ENCODE results near the gene UBE3B. TPM values are rescaled to one million over a fixed set of nuclear protein-coding genes. Genes with fewer than 3 reads are reported as not detected.
"Not testable (repeated sequence)": the region's sequence is repeated elsewhere in the genome, so short reads cannot be mapped to it uniquely, and the experiment has no call there.

The UBE3B gene
- total RNA-seq, result 10 to 100 TPM; 57.9 to 85.8 TPM

- DNase-seq (ENCODE audit: low spot score), result peak; percentile 81
- Histone ChIP-seq H3K9me3 (no peaks in the 10 kb centered on the region), H3K4me1 (replicated peaks) (peaks cover 14% of the 10 kb centered on the region), H3K27ac (peak within 1 kb of the TSS; percentile 92 to 97), H3K36me3 (no peaks in the 10 kb centered on the region), H3K27me3 (replicated peaks; ENCODE audit: insufficient read depth) (no peaks in the 10 kb centered on the region), H3K4me3 (peak within 1 kb of the TSS; percentile 80 to 91)
- peak; percentile 11 to 43 (median 26) for TF ChIP-seq CTCF (IDR thresholded peaks at IDR 0.05)
- peak; percentile 69 for TF ChIP-seq POLR2A (IDR thresholded peaks at IDR 0.05)
- peak; percentile 92 for TF ChIP-seq POLR2AphosphoS5 (IDR thresholded peaks at IDR 0.05)
- WGBS, result under 1% methylated on average over 49 of the region's 54 CpGs
- intact Hi-C loops (cut with DNase I), result loop anchor here (2.0 kb wide), 2 partner anchors 15 to 47 kb away; no protein-coding TSS in a partner anchor
Observed at GRCh38 chr12:109477185-109477962, at the start of gene UBE3B, which contains the start of gene KCTD10. TSS of gene UBE3B (plus strand) at chr12:109477634. CDS start at chr12:109483552, 5,918 bp downstream. TSS of gene KCTD10 (minus strand) at chr12:109477300. CDS start at chr12:109477262, 38 bp downstream.

GRCh38 chr12:109428037-109428629 lies 49.3 kb upstream of the UBE3B start:
- peak; percentile 70 for TF ChIP-seq POLR2AphosphoS5 (IDR thresholded peaks at IDR 0.05)
- TF ChIP-seq CTCF (IDR thresholded peaks at IDR 0.05), result peak; percentile 81 to 94 (median 88)
- no peak for TF ChIP-seq POLR2A (IDR thresholded peaks at IDR 0.05)
- H3K4me1 ChIP-seq (replicated peaks), result no peaks in the 10 kb centered on the region
- WGBS, result 24% methylated on average over 8 of the region's 8 CpGs

GRCh38 chr12:109428804-109429203 lies 48.6 kb upstream of the UBE3B start:
- not testable (repeated sequence) for H3K4me3 ChIP-seq; H3K27me3 ChIP-seq (replicated peaks; ENCODE audit: insufficient read depth); H3K36me3 ChIP-seq; H3K4me1 ChIP-seq (replicated peaks); H3K27ac ChIP-seq; H3K9me3 ChIP-seq; DNase-seq (ENCODE audit: low spot score)
- intact Hi-C loops (cut with DNase I), result loop anchor here (10.0 kb wide), 1 partner anchor 146 kb away; the partner anchor contains the start of genes MMAB and MVK
- WGBS, result 93% methylated on average over 3 of the region's 3 CpGs

More at GRCh38 chr12:109428037-109428629, 49.3 kb upstream of the UBE3B start:
- Histone ChIP-seq H3K27ac (no peak overlapping the region), H3K9me3 (no peaks in the 10 kb centered on the region), H3K27me3 (replicated peaks; ENCODE audit: insufficient read depth) (no peaks in the 10 kb centered on the region), H3K4me3 (no peak overlapping the region), H3K36me3 (no peaks in the 10 kb centered on the region)
- DNase-seq (ENCODE audit: low spot score), result peak; percentile 72
- intact Hi-C loops (cut with DNase I), result loop anchor here (10.0 kb wide), 1 partner anchor 147 kb away; the partner anchor contains the start of genes MMAB and MVK

DNA sequence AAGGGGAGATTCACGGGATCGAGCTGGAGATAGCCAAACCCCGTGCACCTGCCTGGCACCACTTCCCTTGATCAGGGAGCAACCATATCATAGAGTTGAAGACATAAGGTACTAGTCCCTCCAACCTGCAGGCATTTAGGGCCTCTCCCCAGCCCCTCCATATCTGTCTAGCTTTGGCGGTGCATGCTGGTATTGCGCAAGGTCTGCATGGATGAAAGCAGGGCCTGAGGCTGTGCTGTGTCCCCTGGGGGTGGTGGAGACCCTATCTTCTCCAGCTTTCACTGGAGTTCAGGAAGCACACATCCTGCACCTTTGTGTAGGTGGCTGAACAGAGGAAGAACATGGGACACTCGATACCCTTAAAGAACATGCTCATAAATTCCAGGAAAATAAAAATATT lies 47.2 kb upstream of the UBE3B start:
- no peak overlapping the region for H3K27ac ChIP-seq
- H3K4me3 ChIP-seq, result no peak overlapping the region
- TF ChIP-seq POLR2AphosphoS5 (IDR thresholded peaks at IDR 0.05) (no peak), POLR2A (IDR thresholded peaks at IDR 0.05) (no peak), CTCF (IDR thresholded peaks at IDR 0.05) (no peak)
- no peaks in the 10 kb centered on the region for H3K9me3 ChIP-seq
- no peak for DNase-seq (ENCODE audit: low spot score)
- no peaks in the 10 kb centered on the region for H3K27me3 ChIP-seq (replicated peaks; ENCODE audit: insufficient read depth)
- no peaks in the 10 kb centered on the region for H3K36me3 ChIP-seq
- 91% methylated on average over 6 of the region's 6 CpGs for WGBS
- H3K4me1 ChIP-seq (replicated peaks), result no peaks in the 10 kb centered on the region
- intact Hi-C loops (cut with DNase I), result loop anchor here (2.0 kb wide), 1 partner anchor 47 kb away; the partner anchor contains the start of genes KCTD10 and UBE3B

DNA sequence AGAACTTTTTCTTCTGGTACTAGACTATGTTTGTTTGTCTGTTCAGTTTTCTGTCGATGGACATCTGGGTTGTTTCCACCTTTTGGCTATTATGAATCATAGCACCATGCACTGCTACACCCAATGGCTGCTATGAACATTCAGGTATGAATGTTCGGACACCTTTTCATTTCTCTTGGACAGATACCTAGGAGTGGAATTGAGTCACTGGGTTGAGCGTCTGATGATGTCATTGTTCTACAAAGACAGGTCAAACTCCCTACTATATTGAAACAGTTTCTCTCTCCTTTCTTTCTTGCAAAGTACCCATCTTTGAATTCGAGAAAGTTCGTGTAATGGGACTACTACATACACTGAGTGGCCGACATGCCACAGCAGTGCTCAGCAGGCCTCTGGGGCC lies 45.0 kb upstream of the UBE3B start:
- WGBS, result 55% methylated on average over 6 of the region's 6 CpGs
- TF ChIP-seq CTCF (IDR thresholded peaks at IDR 0.05) (no peak), POLR2AphosphoS5 (IDR thresholded peaks at IDR 0.05) (no peak), POLR2A (IDR thresholded peaks at IDR 0.05) (no peak)
- no peaks in the 10 kb centered on the region for H3K27me3 ChIP-seq (replicated peaks; ENCODE audit: insufficient read depth)
- no peak for DNase-seq (ENCODE audit: low spot score)
- H3K4me1 ChIP-seq (replicated peaks), result no peaks in the 10 kb centered on the region
- intact Hi-C loops (cut with DNase I), result no loop called here
- H3K9me3 ChIP-seq, result no peaks in the 10 kb centered on the region
- H3K27ac ChIP-seq, result no peak overlapping the region
- H3K4me3 ChIP-seq, result no peak overlapping the region
- no peaks in the 10 kb centered on the region for H3K36me3 ChIP-seq

All from prostate gland (tissue), 2 donors.